Lung (tissue), 12 donors: Measurements from ENCODE around the gene ACTN4. TPM values are rescaled to one million over a fixed set of nuclear protein-coding genes. Genes with fewer than 3 reads are reported as not detected.

Source experiments
- ATAC-seq: fragments of 200-7000 bp; cut with Tn5 transposase; one replicate; pipeline ENCODE4 v1.9.1; 2020; ENCODE audit warnings: moderate number of reproducible peaks; ENCODE audit not compliant: insufficient read depth, low FRiP score
- DNase-seq, 3 donors: peaks; one replicate each; pipeline ENCODE4 v3.0.0-alpha.2; 2013 to 2017
- H3K27ac ChIP-seq, 2 donors: one replicate each; pipeline ENCODE4 v1.5.1; 2013; ENCODE audit warnings: mild to moderate bottlenecking in 2 of 2, moderate library complexity in 2 of 2, control low read depth in 1 of 2, inconsistent platforms in 1 of 2, low read depth in 1 of 2, low read length in 1 of 2
- H3K27me3 ChIP-seq, 3 donors: one replicate each; pipeline ENCODE4 v1.5.1; 2013; ENCODE audit warnings: low read length in 2 of 3; ENCODE audit not compliant: control insufficient read depth in 3 of 3, insufficient read depth in 3 of 3
- H3K36me3 ChIP-seq, 4 donors: one replicate each; pipeline ENCODE4 v1.5.1; 2013; ENCODE audit warnings: low read length in 4 of 4, mild to moderate bottlenecking in 1 of 4, moderate library complexity in 1 of 4; ENCODE audit not compliant: control insufficient read depth in 4 of 4, insufficient read depth in 4 of 4
- H3K4me1 ChIP-seq, 5 donors: one replicate each; pipeline ENCODE4 v1.5.1; 2013; ENCODE audit warnings: low read length in 5 of 5, mild to moderate bottlenecking in 2 of 5, moderate library complexity in 1 of 5; ENCODE audit not compliant: control insufficient read depth in 5 of 5, insufficient read depth in 5 of 5
- H3K4me3 ChIP-seq: one replicate; pipeline ENCODE4 v1.5.1; 2013; ENCODE audit warnings: mild to moderate bottlenecking, control low read depth, moderate library complexity
- H3K9ac ChIP-seq, 2 donors: one replicate each; pipeline ENCODE4 v1.5.1; 2013; ENCODE audit warnings: low read length in 2 of 2, control low read depth in 1 of 2; ENCODE audit not compliant: insufficient read depth in 1 of 2
- H3K9me3 ChIP-seq, 4 donors: one replicate each; pipeline ENCODE4 v1.5.1; 2013; ENCODE audit warnings: low read length in 3 of 4, mild to moderate bottlenecking in 1 of 4, moderate library complexity in 1 of 4; ENCODE audit not compliant: control insufficient read depth in 4 of 4, insufficient read depth in 3 of 4
- CTCF ChIP-seq: IDR thresholded peaks from 2 replicates; pipeline ENCODE4 v1.5.1; 2012; ENCODE audit warnings: mild to moderate bottlenecking; ENCODE audit errors: control extremely low read depth, extremely low read depth
- WGBS, 2 donors: extraction: QIAGEN DNeasy Blood & Tissue Kit; methylation state at CpG; one replicate each; pipeline ENCODE4 v1.1.7; 2013; 5-methylcytosine and 5-hydroxymethylcytosine counted together
- polyA plus RNA-seq, 2 donors: library from polyadenylated mRNA; stranded (reverse); fragments of 200-250 nt; gene quantifications; one replicate each; pipeline ENCODE4 v1.2.1, GENCODE V29; 2013
- total RNA-seq, 2 donors: library from RNA; depleted of rRNA in 1 of 2; stranded (reverse); fragments of >200 nt in 1 of 2; gene quantifications; one replicate each; pipeline ENCODE4 v1.2.1, GENCODE V29; 2014 to 2021
- donor health status: control.
- donor health status: control.
- donor health status: Bipolar disorder and iron deficiency.
- donor health status: healthy.
- donor health status: DM: yes; HTN: yes; CAD: no.

ACTN4 gene
- total and polyA plus RNA-seq, 4 donors = 229 to 552 (median 367) TPM

DNA sequence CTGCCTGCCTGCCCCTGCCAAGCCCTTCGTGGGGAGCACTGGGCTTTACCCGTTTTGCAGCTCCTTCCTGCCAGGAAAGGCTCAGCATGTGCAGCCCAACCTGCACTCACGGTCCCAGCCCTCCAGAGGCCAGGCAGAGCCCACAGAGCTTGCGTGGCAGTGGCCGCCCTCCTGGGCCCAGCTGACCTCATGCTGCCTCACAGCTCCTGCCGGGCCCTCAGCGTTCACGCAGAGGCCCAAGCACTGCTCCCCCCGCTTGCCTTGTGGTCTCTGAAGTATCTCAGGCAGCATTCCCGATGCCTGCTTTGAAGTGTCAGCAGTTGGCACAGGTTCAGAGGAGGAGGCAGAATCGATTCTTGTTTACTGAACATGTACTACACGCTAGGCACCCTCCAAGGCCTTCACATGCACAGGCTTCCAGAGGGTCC, 64.3 kb downstream of the ACTN4 start:
- WGBS, 2 donors = 41 to 67% methylated on average over 12 of the region's 12 CpGs
- ATAC-seq (no peak), DNase-seq (peak; percentile 61 to 74 (median 68))
- H3K9ac ChIP-seq = no peak overlapping the region
- peaks cover 2 to 85% (median 34%) of the 10 kb centered on the region in 4 donors for H3K36me3 ChIP-seq
- no peak overlapping the region for H3K4me3 ChIP-seq
- TF ChIP-seq CTCF = no peak
- H3K27ac ChIP-seq = peak overlapping the region; percentile 25 to 43
- H3K9me3 ChIP-seq = no peaks in the 10 kb centered on the region
- H3K27me3 ChIP-seq = no peaks in the 10 kb centered on the region
- peaks cover 0 to 30% (median 27%) of the 10 kb centered on the region in 5 donors for H3K4me1 ChIP-seq

GRCh38 chr19:38712161-38712748, 64.8 kb downstream of the ACTN4 start:
- no peaks in the 10 kb centered on the region for H3K9me3 ChIP-seq
- peaks cover 2 to 86% (median 35%) of the 10 kb centered on the region in 4 donors for H3K36me3 ChIP-seq
- H3K4me1 ChIP-seq = peaks cover 0 to 27% (median 26%) of the 10 kb centered on the region in 5 donors
- H3K27ac ChIP-seq = peak overlapping the region; percentile 22 to 43
- no peak overlapping the region for H3K9ac ChIP-seq
- no peak for DNase-seq
- H3K4me3 ChIP-seq = no peak overlapping the region
- 86 to 92% methylated on average over 15 of the region's 15 CpGs for WGBS, 2 donors
- no peaks in the 10 kb centered on the region for H3K27me3 ChIP-seq
- no peak for TF ChIP-seq CTCF
- no peak for ATAC-seq

GRCh38 chr19:38713227-38713649, 65.8 kb downstream of the ACTN4 start:
- WGBS, 2 donors = 75 to 90% methylated on average over 16 to 19 of the region's 19 CpGs
- H3K27me3 ChIP-seq = no peaks in the 10 kb centered on the region
- TF ChIP-seq CTCF = no peak
- H3K27ac ChIP-seq = peak overlapping the region; percentile 22 to 43
- H3K4me3 ChIP-seq = no peak overlapping the region
- H3K36me3 ChIP-seq = peaks cover 2 to 85% (median 33%) of the 10 kb centered on the region in 4 donors
- H3K4me1 ChIP-seq = peaks cover 0 to 27% (median 21%) of the 10 kb centered on the region in 5 donors
- ATAC-seq (no peak), DNase-seq (peak; percentile 84 to 92 (median 84))
- no peaks in the 10 kb centered on the region for H3K9me3 ChIP-seq
- no peak overlapping the region for H3K9ac ChIP-seq
